GM12878 (cell line): ENCODE results near the gene OLR1. TPM values are rescaled to one million over a fixed set of nuclear protein-coding genes. Genes with fewer than 3 reads are reported as not detected.

Experiments
- ATAC-seq: fragments of 200-7000 bp; cut with Tn5 transposase; 3 replicates; pipeline ENCODE4 v1.9.1; 2020; ENCODE audit warnings: mild to moderate bottlenecking, moderate library complexity
- BruUV-seq: library from RNA; stranded (reverse); fragments of 400-500 nt; replicated peaks from 2 replicates; lab custom pipeline; 2021; lab: Mats Ljungman, UMichigan
- CTCF ChIA-PET: fragments of 300-600 bp; sonication (Branson Sonifier 250); formaldehyde crosslinking; extraction: SDS; loops from one replicate; lab custom pipeline; 2021; ENCODE audit warnings: inconsistent platforms; lab: Yijun Ruan, JAX
- POLR2A ChIA-PET: fragments of 350-600 bp; formaldehyde crosslinking; extraction: SDS; loops from one replicate; lab custom pipeline; 2021; ENCODE audit warnings: inconsistent platforms; lab: Charles Lee
- RAD21 ChIA-PET: fragments of 300-600 bp; sonication (Branson Sonifier 250); formaldehyde crosslinking; loops from one replicate; lab custom pipeline; 2023; ENCODE audit warnings: antibody characterized with exemption; ENCODE audit not compliant: unreplicated experiment; lab: Charles Lee
- SMC1A ChIA-PET: fragments of 300-600 bp; sonication (Branson Sonifier 250); formaldehyde crosslinking; loops from one replicate; lab custom pipeline; 2023; ENCODE audit not compliant: unreplicated experiment, uncharacterized antibody; lab: Charles Lee
- DNase-seq: peaks from one replicate; pipeline ENCODE4 v3.0.0-alpha.2; 2011; ENCODE audit warnings: low read depth, low spot score
- FAIRE-seq: peaks from 3 replicates; lab custom pipeline; 2011; peaks lifted over from hg19 to GRCh38; lab: Jason Lieb, UNC
- H2AFZ ChIP-seq: 2 replicates; pipeline ENCODE4 v1.6.0; 2011; ENCODE audit warnings: low read depth, low read length, control low read depth; ENCODE audit not compliant: control insufficient read depth
- H3K27ac ChIP-seq: 2 replicates; pipeline ENCODE4 v1.5.1; 2011; ENCODE audit warnings: control low read depth; ENCODE audit not compliant: control insufficient read depth, insufficient read depth
- H3K27me3 ChIP-seq, 2 experiments: replicated peaks in 1 of 2; 2 replicates each; pipeline versions ENCODE4 v1.6.0 to v1.6.1; 2011; ENCODE audit warnings: low read length in 1 of 2; ENCODE audit not compliant: control insufficient read depth in 2 of 2, insufficient read depth in 2 of 2
- H3K36me3 ChIP-seq, 2 experiments: 2 replicates each; pipeline ENCODE4 v1.5.1; 2011; ENCODE audit warnings: low read length in 1 of 2; ENCODE audit not compliant: control insufficient read depth in 2 of 2, insufficient read depth in 2 of 2
- H3K4me1 ChIP-seq: 2 replicates; pipeline ENCODE4 v1.6.1; 2011; ENCODE audit warnings: mild to moderate bottlenecking, low read length, moderate library complexity, mixed read lengths; ENCODE audit not compliant: control insufficient read depth, insufficient read depth
- H3K4me2 ChIP-seq: 2 replicates; pipeline ENCODE4 v1.6.0; 2011; ENCODE audit warnings: control low read depth; ENCODE audit not compliant: control insufficient read depth, insufficient read depth
- H3K4me3 ChIP-seq: fragments of 200-600 bp; sonication (generic); 2 replicates; pipeline ENCODE4 v1.5.1; 2016
- H3K79me2 ChIP-seq: 2 replicates; pipeline ENCODE4 v1.6.0; 2011; ENCODE audit warnings: low read length; ENCODE audit not compliant: control insufficient read depth, insufficient read depth
- H3K9ac ChIP-seq: 2 replicates; pipeline ENCODE4 v1.8.0; 2011; ENCODE audit warnings: low read length, control low read depth, mixed read lengths; ENCODE audit not compliant: control insufficient read depth, insufficient read depth
- H3K9me3 ChIP-seq: replicated peaks from 3 replicates; pipeline ENCODE4 v1.5.1; 2011; ENCODE audit warnings: mild to moderate bottlenecking, low read length; ENCODE audit not compliant: control insufficient read depth, insufficient read depth
- H4K20me1 ChIP-seq: 2 replicates; pipeline ENCODE4 v1.6.0; 2011; ENCODE audit not compliant: control insufficient read depth, insufficient read depth
- BCL3 ChIP-seq: IDR thresholded peaks from 2 replicates; pipeline ENCODE4 v1.6.1; 2011; ENCODE audit warnings: borderline replicate concordance, low read depth, mild to moderate bottlenecking, moderate library complexity, low read length; ENCODE audit not compliant: insufficient read depth, poor library complexity, severe bottlenecking
- BCLAF1 ChIP-seq: fragments of 450-650 bp; IDR thresholded peaks from 2 replicates; pipeline ENCODE4 v1.6.1; 2017; ENCODE audit warnings: antibody characterized with exemption, mild to moderate bottlenecking, moderate library complexity
- MTA3 ChIP-seq: IDR thresholded peaks from 2 replicates; pipeline ENCODE4 v1.6.1; 2012; ENCODE audit warnings: low read length, inconsistent platforms, borderline replicate concordance
- PBX3 ChIP-seq: IDR thresholded peaks from 2 replicates; pipeline ENCODE4 v1.6.1; 2011; ENCODE audit warnings: mild to moderate bottlenecking, low read depth, low read length, moderate library complexity; ENCODE audit not compliant: insufficient replicate concordance
- RAD21 ChIP-seq: IDR thresholded peaks from 2 replicates; pipeline ENCODE4 v1.6.1; 2011; ENCODE audit warnings: mild to moderate bottlenecking, low read depth, low read length, moderate library complexity; ENCODE audit not compliant: insufficient read depth
- RBBP5 ChIP-seq: fragments of 200-600 bp; sonication (generic); conservative IDR thresholded peaks from 2 replicates; pipeline ENCODE4 v1.6.1; 2016
- TARDBP ChIP-seq: IDR thresholded peaks from 2 replicates; pipeline ENCODE4 v1.6.1; 2016; ENCODE audit warnings: borderline replicate concordance
- WGBS: methylation state at CpG from one replicate; pipeline ENCODE4 v1.1.6; 2016; ENCODE audit warnings: low lambda C conversion rate; ENCODE audit not compliant: insufficient replicate concordance, insufficient coverage; ENCODE audit errors: missing lambda C conversion rate; 5-methylcytosine and 5-hydroxymethylcytosine counted together
- in situ Hi-C: fragments of 300-500 bp; cut with MboI; formaldehyde crosslinking; loops from 9 replicates; pipeline ENCODE4 v1.14.3; 2018; ENCODE audit warnings: mixed read lengths
- intact Hi-C: fragments of 100-400 bp; cut with micrococcal nuclease; formaldehyde crosslinking; loops from one replicate; pipeline ENCODE4 v1.14.2; 2022; ENCODE audit not compliant: unreplicated experiment
- polyA plus RNA-seq, 11 experiments: library from polyadenylated mRNA; depleted of rRNA in 4 of 11; unstranded in 6 of 11; stranded (reverse) in 5 of 11; fragments of >200 nt; fragmentation: Nextera tagmentation in 4 of 11; fragmentation: Illumina TruSeq in 1 of 11; extraction: Ambion mirVana in 4 of 11; extraction: Trizol in 1 of 11; gene quantifications; 1 replicate in 1 of 11; 2 replicates in 10 of 11; pipeline versions ENCODE4 v1.2.1 to v1.2.3, GENCODE V29; 2011 to 2016; ENCODE audit warnings: inconsistent platforms in 2 of 11, missing spikeins in 2 of 11, low read depth in 1 of 11
- total RNA-seq, 4 experiments: library from RNA; depleted of rRNA in 3 of 4; stranded (reverse); fragments of >200 nt in 3 of 4; fragmentation: Illumina TruSeq in 1 of 4; extraction: Trizol in 1 of 4; gene quantifications; 2 replicates each; pipeline versions ENCODE4 v1.2.1 to v1.2.3, GENCODE V29; 2013 to 2021

The OLR1 gene
- total and polyA plus RNA-seq, 10 of the 15 experiments (the other 5 are each of a cell fraction or from before 2014, with no cell fraction given), result 0.08 TPM; not detected in 9

- intact Hi-C loops, result no loop called here
- Histone ChIP-seq H4K20me1 (no peaks in the 10 kb centered on the region), H2AFZ (no peak overlapping the region), H3K4me1 (no peaks in the 10 kb centered on the region), H3K36me3 (no peaks in the 10 kb centered on the region), H3K79me2 (no peaks in the 10 kb centered on the region), H3K9ac (no peak overlapping the region), H3K27ac (no peak overlapping the region), H3K27me3 (no peaks in the 10 kb centered on the region), H3K4me2 (no peak overlapping the region), H3K4me3 (no peak overlapping the region), H3K9me3 (no peaks in the 10 kb centered on the region)
- no peak for DNase-seq
- ATAC-seq, result no peak
- TF ChIP-seq MTA3, result no peak
- no peak for TF ChIP-seq BCLAF1
- TF ChIP-seq TARDBP, result no peak
- no peak for TF ChIP-seq RAD21
- no peak for TF ChIP-seq RBBP5
- TF ChIP-seq BCL3, result no peak
- no peak for TF ChIP-seq PBX3
- ChIA-PET SMC1A (interaction anchor here (1.3 kb wide), 1 partner anchor 20 kb away, joined by 4 read pairs; no protein-coding TSS in a partner anchor), CTCF (interaction anchor here (0.8 kb wide), 1 partner anchor 10 kb away, joined by 3 read pairs; no protein-coding TSS in a partner anchor), RAD21 (no interaction called here), POLR2A (no interaction called here)
- BruUV-seq, result no TSS peak
- no peak for FAIRE-seq
- 69% methylated on average over 15 of the region's 15 CpGs for WGBS
- in situ Hi-C loops, result no loop called here
Measured at GRCh38 chr12:10115311-10115710, 56.6 kb downstream of the OLR1 start.
